ENCODE results near the gene SINHCAF. TPM values are rescaled to one million over a fixed set of nuclear protein-coding genes. Genes with fewer than 3 reads are reported as not detected.

SINHCAF gene
- total and polyA plus RNA-seq, 2 donors from 2014 or later = 33.1 to 96.2 TPM

- no peak overlapping the region for H3K4me3 ChIP-seq (ENCODE audit: low read length in 3 of 3)
- no peak overlapping the region for H3K9ac ChIP-seq (ENCODE audit: low read length in 3 of 3)
- no peak overlapping the region for H3K27ac ChIP-seq (ENCODE audit: low read depth in 2 of 2, low read length in 2 of 2)
- TF ChIP-seq CTCF (IDR thresholded peaks at IDR 0.05; ENCODE audit: borderline replicate concordance, extremely low read depth, insufficient read depth) = no peak
- no peaks in the 10 kb centered on the region for H3K27me3 ChIP-seq (ENCODE audit: control insufficient read depth, insufficient read depth, low read length)
- intact Hi-C loops (cut with DNase I) = no loop called here
- H3K9me3 ChIP-seq (ENCODE audit: control insufficient read depth in 2 of 3, insufficient read depth in 1 of 3, low read length in 3 of 3) = no peaks in the 10 kb centered on the region
- H3K4me1 ChIP-seq (ENCODE audit: control insufficient read depth in 2 of 3, insufficient read depth in 2 of 3, low read depth in 1 of 3, low read length in 3 of 3) = no peaks in the 10 kb centered on the region
- no peak for FAIRE-seq
- DNase-seq = no peak
- peaks cover 2 to 18% (median 5%) of the 10 kb centered on the region in 3 donors for H3K36me3 ChIP-seq (ENCODE audit: control insufficient read depth in 2 of 3, insufficient read depth in 3 of 3, low read length in 3 of 3)
These were observed 24.6 kb downstream of the SINHCAF start for GRCh38 chr12:31301311-31301710.

GRCh38 chr12:31300783-31301182 is 25.2 kb downstream of the SINHCAF start:
- Histone ChIP-seq H3K9ac (ENCODE audit: low read length in 3 of 3) (no peak overlapping the region), H3K9me3 (ENCODE audit: control insufficient read depth in 2 of 3, insufficient read depth in 1 of 3, low read length in 3 of 3) (no peaks in the 10 kb centered on the region), H3K4me1 (ENCODE audit: control insufficient read depth in 2 of 3, insufficient read depth in 2 of 3, low read depth in 1 of 3, low read length in 3 of 3) (no peaks in the 10 kb centered on the region), H3K4me3 (ENCODE audit: low read length in 3 of 3) (no peak overlapping the region), H3K36me3 (ENCODE audit: control insufficient read depth in 2 of 3, insufficient read depth in 3 of 3, low read length in 3 of 3) (peaks cover 2 to 18% (median 5%) of the 10 kb centered on the region in 3 donors), H3K27ac (ENCODE audit: low read depth in 2 of 2, low read length in 2 of 2) (no peak overlapping the region), H3K27me3 (ENCODE audit: control insufficient read depth, insufficient read depth, low read length) (no peaks in the 10 kb centered on the region)
- TF ChIP-seq CTCF (IDR thresholded peaks at IDR 0.05; ENCODE audit: borderline replicate concordance, extremely low read depth, insufficient read depth) = no peak
- DNase-seq (no peak), FAIRE-seq (no peak)
- intact Hi-C loops (cut with DNase I) = no loop called here

GRCh38 chr12:31300341-31300740 is 25.6 kb downstream of the SINHCAF start:
- Histone ChIP-seq H3K36me3 (ENCODE audit: control insufficient read depth in 2 of 3, insufficient read depth in 3 of 3, low read length in 3 of 3) (peaks cover 2 to 18% (median 5%) of the 10 kb centered on the region in 3 donors), H3K4me1 (ENCODE audit: control insufficient read depth in 2 of 3, insufficient read depth in 2 of 3, low read depth in 1 of 3, low read length in 3 of 3) (no peaks in the 10 kb centered on the region), H3K9ac (ENCODE audit: low read length in 3 of 3) (no peak overlapping the region), H3K27me3 (ENCODE audit: control insufficient read depth, insufficient read depth, low read length) (no peaks in the 10 kb centered on the region), H3K9me3 (ENCODE audit: control insufficient read depth in 2 of 3, insufficient read depth in 1 of 3, low read length in 3 of 3) (no peaks in the 10 kb centered on the region), H3K4me3 (ENCODE audit: low read length in 3 of 3) (no peak overlapping the region), H3K27ac (ENCODE audit: low read depth in 2 of 2, low read length in 2 of 2) (no peak overlapping the region)
- no peak for TF ChIP-seq CTCF (IDR thresholded peaks at IDR 0.05; ENCODE audit: borderline replicate concordance, extremely low read depth, insufficient read depth)
- no peak for FAIRE-seq
- no peak for DNase-seq
- intact Hi-C loops (cut with DNase I) = no loop called here

GRCh38 chr12:31298922-31299321 is 27.0 kb downstream of the SINHCAF start:
- Histone ChIP-seq H3K36me3 (ENCODE audit: control insufficient read depth in 2 of 3, insufficient read depth in 3 of 3, low read length in 3 of 3) (peaks cover 7 to 16% (median 9%) of the 10 kb centered on the region in 3 donors), H3K9ac (ENCODE audit: low read length in 3 of 3) (no peak overlapping the region), H3K9me3 (ENCODE audit: control insufficient read depth in 2 of 3, insufficient read depth in 1 of 3, low read length in 3 of 3) (no peaks in the 10 kb centered on the region), H3K27ac (ENCODE audit: low read depth in 2 of 2, low read length in 2 of 2) (no peak overlapping the region), H3K27me3 (ENCODE audit: control insufficient read depth, insufficient read depth, low read length) (no peaks in the 10 kb centered on the region), H3K4me1 (ENCODE audit: control insufficient read depth in 2 of 3, insufficient read depth in 2 of 3, low read depth in 1 of 3, low read length in 3 of 3) (no peaks in the 10 kb centered on the region), H3K4me3 (ENCODE audit: low read length in 3 of 3) (no peak overlapping the region)
- FAIRE-seq = no peak
- intact Hi-C loops (cut with DNase I) = no loop called here
- no peak for TF ChIP-seq CTCF (IDR thresholded peaks at IDR 0.05; ENCODE audit: borderline replicate concordance, extremely low read depth, insufficient read depth)
- no peak for DNase-seq
